Suppressor macrophage treated with lipopolysaccharide for 1 hour (primary cell): ENCODE measurements around the gene ATF1.

Experiments
- DNase-seq, 3 donors: peaks; one replicate each; pipeline ENCODE4 v3.0.0-alpha.2; 2020 to 2022

The ATF1 gene

DNA sequence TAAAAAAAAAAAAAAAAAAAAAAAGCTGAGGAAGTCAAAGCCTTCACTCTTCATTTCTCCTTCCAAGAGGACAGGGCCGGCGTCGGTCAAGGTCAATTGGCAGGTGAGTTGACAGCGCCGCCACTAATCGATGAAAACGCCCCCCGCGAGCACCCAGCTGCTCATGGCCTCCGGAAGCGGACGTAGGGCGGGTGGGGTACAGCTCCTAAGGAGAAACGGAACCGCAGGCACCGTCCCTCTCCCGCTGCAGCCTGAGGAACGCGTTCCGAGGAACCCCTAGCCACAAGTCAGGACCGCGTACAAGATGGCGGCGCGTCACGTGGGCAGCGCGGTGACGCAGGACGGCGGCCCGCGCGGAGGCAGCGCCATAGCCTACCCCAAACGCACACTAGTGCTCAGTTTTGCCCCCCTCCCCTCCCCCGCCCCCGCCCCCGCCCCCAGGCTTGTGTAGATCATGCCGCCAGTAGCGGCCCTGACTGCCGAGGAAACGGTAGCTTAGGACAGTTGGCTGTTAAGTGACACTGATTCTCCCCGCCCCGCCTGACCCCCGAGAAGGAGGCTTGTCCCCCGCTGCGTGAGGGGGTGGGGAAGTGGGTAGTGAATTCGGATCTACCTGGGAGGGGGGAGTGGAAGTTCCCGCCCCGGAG lies at the start of gene ATF1:
Gene ATF1 (plus strand): TSS at position 463 of the 647 bp plus-strand sequence. CDS start 16,045 bp downstream, outside the sequence.
- peak; percentile 95 to 96 (median 96) for DNase-seq

DNA sequence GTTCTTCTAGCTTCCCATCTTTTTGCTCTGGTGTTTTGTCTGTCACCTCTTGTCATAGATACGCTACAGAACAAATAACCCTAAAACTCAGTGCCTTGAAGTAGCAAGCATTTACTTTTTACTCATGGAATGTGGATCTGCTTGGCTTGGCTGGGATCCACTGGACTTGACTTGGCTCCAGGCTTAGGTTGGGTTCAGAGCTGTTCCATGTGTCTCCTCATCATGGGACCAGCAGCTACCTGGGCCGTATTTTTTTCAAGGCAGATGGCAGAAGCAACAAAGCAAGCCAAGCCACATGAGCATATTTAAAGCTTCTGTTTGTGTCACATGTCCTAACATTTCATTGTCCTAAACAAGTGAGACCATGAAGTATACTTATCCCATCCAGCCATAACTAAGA lies 48.7 kb upstream of the ATF1 start:
- DNase-seq = no peak

DNA sequence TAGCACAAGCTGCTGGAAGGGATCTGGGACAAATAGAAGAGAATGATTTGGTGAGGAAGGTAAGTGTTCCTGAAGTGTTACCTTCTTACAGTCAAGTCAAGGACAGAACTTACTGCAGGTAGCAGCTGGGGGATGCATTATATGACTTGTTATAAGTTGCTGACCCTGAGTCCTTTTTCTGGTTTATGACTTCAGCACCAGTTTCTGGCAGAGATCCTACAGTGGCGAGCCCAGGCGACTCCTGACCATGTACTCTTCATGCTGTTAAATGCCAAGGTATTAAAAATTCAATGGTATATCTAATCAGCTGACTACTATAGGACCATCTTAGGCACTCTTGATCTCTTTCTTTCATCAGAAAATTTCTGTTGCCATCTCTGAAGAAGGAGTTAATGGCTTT lies 45.1 kb upstream of the ATF1 start:
- DNase-seq = no peak

DNA sequence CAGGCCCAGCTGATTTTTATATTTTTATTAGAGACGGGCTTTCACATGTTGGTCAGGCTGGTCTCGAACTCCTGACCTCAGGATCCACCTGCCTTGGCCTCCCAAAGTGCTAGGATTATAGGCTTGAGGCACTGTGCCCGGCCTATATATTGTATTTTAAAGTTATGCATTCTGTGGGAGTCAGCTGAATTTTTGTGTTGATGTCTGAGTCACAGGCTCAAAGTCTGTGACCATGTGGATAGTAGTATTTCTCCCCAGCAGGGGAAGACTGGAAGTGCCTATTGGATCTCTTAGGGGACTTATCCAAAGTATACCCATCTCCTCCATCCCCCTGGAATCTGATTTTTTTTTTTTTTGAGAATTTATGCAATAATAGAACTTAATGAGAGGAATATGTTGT lies 43.8 kb upstream of the ATF1 start:
- DNase-seq = no peak

DNA sequence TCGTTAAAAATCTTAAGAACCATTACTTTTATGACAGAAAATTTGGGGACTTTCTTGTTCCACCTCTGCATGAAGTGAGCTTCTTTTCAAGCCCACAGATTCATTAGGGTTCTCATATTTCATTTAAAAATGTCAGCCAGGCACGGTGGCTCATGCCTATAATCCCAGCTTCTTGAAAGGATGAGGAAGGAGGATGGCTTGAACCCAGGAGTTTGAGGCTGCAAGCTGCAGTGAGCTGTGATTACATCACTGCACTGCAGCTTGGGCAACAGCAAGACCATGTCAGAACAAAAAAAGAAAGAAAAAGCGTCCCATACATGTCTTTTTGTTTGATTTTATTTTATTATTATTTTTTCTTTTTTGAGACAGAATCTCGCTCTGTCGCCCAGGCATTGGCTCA lies 43.4 kb upstream of the ATF1 start:
- DNase-seq = no peak

DNA sequence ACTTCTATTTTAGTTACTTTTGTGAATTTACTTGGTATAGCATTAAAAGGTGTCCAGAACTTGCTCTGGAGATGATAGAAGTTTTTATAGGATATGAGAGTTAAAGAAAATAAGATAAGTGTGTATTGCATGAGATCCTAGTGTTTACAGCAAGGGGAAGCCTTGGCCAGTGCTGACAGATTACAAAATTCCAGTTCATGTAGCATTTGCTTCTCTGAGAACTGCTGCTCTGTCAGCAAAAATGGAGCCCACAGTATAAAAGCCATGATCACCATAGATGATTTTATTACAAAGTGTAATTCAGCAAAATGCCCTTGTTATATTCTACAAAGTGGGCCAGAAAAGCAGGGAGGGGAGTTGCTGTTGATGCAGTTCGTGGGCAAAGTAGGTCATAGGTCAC lies 40.0 kb upstream of the ATF1 start:
- no peak for DNase-seq

DNA sequence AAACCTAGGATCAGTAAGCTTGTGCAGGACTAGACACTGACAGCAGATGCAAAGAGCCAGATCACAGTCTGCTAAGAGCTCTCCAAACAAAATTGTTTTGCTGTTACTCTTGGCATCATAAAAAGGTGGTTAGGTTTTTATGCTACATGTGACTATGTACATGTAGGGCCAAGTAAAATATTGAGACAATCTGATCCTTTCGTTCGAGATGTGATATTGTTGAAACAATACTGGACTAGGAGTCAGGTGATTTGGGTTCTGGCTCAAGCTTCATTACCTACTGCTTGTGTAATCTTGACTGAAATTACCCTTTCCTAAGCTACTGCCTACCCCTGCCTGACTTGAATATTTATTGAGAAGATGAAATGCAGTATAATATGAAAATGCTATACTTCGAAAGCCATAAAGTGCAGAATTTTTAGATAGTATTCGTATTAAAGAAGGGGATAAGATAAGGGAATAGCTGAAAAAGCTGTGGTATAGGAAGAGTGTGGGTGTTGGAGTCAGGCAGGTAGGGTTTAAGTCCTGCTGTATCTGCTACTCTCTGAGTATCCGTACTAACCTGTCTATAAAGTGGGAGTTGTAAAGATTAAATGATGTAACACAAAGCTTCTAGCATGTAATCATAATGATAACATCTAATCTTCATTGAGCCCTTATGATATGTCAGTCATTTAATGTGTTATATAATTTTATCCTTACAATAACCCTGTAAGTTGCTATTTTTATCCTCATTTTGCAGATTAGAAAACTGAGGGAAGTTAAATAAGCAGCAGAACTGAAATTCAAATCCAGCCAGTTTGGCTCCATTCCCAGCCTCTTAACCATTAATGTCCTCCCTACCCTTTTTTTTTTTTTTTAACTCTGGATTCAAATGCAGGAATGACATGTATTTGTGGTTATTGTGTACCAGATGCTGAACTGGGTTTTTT lies 38.6 kb upstream of the ATF1 start:
- DNase-seq = no peak

DNA sequence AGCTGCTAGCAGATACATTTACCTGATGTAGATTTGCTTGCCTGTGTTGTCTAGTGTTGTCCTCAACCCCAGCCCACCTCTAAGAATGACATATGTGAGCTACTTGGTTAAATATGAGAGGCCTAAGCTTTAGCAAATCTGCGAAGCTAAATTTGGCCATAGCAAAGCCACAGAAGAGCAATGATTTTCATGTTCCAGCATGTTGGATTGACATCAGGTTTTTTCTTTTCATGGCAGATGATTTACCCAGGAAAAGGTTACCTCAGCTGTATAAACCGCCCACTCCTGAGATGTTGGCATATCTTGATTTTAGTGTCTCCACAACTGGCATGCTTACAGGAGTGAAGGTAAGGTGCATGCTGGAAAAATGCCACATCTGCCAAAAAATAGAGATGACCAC lies 36.4 kb upstream of the ATF1 start:
- DNase-seq = no peak

DNA sequence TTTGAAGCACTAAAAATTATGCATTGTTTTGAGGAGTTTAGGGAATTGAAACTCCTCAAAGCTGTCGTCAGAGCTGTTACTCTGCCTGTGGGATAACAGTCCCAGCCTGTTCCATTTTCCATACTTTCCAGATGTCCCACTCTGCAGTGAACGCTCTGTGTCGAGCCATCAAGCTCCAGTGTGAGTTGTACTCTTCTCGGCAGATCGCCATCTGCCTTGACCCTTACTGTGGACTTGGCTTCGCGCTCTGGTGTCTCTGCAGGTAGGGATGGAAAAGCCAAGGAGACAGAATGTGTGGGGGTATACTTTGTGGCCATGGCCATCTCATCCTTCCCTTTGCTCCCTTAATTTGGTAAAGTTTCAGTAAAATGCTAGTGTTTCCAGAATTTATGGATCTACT lies 35.5 kb upstream of the ATF1 start:
- DNase-seq = no peak

DNA sequence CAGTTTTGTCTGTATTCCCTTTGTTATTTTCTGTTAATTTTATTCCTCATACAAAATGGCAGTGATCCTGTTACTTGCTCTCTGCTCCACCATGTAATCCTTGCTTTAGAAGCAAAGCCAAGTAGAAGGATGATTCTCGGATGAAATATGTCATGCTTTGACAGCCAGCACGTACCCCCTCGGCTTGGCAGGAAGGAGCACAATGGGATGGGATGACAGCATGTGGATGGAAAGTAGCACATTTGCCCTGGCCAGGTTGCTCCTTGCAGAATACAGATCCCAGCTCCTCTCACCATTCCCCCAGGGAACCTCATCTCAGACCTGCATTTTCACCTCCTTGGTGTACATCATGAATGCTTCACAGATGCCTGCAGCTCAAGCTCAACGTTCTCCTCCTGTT lies 35.1 kb upstream of the ATF1 start:
- DNase-seq = no peak

DNA sequence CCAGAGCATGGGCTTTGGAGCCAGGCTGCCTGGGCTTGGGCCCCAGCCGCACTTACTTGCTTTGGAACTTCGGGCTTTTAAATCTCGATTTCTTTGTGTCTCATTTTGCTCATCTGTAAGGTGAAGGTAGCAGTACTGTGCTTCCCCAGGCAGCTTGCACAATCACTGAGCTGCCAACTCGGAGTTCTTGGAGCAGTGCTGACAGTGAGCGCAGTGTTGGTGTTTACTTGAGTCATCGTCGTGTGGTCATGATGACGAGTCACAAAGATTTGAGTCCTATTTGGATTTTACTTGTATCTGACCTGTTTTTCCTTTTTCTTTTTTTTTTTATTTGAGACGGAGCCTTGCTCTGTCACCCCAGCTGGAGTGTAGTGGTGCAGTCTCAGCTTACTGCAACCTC lies 31.3 kb upstream of the ATF1 start:
- peak; percentile 51 to 73 (median 61) for DNase-seq

DNA sequence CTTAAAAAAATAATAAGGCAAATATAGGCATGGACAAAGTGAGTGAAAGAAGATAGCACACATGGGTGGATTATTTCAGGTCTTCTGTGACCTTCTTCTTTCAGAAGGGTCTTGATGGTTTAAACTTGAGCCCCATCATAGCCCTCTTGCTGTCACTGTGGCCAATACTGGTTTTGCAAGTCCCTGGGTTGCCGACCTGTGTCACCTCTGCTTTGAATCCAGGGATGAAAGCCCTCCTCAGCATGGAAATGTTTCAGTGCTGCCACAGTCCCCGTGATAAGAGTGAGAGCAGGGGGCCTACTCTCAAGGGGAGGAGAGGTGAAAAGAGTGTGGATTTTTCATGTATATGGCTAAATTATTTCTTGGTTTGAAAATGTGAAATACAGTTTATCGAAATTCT lies 30.2 kb upstream of the ATF1 start:
- no peak for DNase-seq

DNA sequence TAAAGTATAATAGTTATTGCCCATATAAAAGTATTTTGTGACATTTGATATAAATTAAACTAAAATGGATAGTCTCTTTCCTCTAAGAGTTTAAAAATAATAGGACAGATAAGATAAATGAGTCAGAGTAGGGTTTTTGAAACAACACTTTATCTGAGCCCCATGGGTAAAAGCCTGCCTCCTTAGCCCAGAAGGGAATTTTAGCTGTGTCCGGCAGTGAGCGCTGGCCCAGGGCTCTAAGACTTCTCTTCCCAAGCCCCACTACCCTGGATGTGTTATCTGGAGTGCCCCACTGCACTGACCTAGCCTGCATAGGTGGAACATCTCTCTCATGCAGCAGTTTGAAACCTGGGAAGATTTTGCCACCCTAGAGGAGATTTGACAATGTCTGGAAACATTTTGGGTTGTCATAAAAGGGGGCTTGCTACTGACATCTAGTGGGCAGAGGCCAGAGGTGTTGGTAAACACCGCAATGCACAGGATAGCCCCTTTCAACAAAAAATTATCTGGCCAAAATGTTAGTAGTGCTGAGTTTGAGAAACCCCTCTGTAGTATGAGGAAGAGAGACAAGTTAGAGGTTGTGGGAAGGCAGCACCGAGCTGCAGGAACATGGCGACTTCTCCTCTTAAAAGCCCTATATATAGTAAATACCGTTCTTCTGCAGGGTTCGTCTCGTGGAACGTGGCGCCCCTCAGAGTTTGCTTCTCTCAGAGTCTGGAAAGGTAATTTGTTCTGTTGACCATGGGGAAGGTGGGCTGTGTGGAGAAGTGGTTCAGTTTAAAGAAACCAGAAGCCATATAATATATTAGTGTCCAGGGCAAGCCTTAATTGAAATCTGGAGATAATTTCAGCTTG lies 29.3 kb upstream of the ATF1 start:
- DNase-seq = peak; percentile 29 to 36 (median 34)

DNA sequence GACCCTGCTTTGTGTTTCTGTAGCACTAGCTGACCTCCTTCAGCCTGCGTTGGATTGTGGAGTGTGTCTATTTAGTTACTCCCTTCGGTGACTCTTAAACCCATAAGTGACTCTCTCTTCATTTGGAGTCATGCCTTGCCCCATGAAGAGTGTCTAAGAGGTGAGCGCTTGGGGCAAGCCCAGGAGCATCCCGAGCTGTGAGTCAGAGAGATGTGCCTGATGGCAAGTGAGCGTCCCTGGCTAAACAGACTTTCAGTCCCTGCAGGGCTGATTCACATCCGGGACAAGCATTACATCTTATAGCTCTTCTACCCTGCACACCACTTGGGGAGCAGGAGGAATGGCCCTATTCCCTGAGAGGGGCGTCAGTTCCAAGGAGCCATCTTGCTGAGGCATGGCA lies 24.3 kb upstream of the ATF1 start:
- no peak for DNase-seq

DNA sequence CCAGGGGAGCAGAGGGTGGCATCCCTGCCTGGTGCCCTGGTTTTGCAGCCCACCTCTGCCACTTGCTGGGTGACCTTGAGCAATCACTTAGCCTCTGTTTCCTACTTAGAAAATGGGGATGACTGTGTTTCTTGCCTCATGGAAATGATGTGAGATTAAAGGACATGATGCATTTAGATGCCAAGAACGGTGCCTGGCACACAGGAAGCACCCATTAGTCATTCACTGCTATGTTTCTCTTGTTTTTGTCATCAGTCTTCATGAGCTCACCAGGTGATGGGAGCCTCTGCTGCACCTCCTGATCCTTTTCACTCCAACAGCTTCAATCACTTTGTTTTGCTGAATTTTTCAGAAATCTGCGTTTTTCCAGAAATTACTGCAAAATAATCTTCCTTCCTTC lies 23.6 kb upstream of the ATF1 start:
- DNase-seq = peak in 2 of 3 donors; percentile 10 to 40

DNA sequence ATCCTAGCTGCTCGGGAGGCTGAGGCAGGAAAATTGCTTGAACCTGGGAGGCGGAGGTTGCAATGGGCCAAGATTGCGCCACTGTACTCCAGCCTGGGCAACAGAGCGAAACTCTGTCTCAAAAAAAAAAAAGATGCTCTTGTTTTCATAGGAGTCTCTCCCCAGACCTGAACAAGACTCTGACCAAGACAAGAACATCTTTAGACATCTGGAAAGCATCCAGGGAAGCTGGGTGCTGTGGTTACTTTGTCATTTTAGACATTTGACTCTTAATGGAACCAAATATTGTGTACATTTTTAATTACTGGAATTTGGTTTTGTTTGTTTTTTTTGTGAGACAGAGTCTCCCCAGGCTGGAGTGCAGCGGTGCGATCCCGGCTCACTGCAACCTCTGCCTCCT lies 21.1 kb upstream of the ATF1 start:
- no peak for DNase-seq

DNA sequence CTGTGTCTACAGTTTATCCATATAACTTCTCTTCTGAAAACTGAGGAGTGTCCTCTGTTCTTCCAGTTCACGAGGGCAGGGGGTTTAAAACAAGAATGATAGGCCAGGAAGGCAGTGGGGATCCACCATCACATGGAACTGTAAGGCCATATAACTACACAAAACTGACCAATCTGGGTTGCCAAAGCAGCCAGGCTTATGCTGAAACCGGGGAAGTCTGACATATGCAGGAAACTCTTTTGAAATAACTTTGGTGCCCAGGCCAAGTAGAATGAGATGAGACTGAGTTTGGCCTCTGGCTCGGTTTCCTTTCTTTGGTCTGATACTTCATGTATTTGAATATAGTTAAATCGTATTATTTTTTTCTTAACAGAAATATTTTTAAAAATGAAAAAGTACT lies 18.0 kb upstream of the ATF1 start:
- peak; percentile 79 to 86 (median 86) for DNase-seq

DNA sequence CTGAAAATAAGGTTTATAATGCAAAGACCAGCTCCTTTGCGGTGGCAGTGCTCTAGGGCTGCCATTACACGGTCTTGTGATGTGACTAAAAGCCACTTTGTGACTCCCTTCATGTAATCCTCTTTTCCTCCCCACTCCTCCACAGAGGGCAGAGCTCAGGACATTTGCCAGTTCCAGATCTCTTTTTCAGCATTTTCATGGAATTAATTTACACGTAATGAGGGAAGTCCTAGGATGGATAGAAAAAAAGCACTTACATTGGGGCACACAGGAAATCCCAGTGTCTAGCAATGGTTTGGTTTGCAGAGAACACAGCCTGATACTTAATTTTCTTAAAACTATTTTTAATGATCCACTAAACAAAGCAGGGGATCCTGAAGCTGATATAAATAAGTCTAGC lies 17.5 kb upstream of the ATF1 start:
- peak; percentile 43 to 59 (median 46) for DNase-seq

DNA sequence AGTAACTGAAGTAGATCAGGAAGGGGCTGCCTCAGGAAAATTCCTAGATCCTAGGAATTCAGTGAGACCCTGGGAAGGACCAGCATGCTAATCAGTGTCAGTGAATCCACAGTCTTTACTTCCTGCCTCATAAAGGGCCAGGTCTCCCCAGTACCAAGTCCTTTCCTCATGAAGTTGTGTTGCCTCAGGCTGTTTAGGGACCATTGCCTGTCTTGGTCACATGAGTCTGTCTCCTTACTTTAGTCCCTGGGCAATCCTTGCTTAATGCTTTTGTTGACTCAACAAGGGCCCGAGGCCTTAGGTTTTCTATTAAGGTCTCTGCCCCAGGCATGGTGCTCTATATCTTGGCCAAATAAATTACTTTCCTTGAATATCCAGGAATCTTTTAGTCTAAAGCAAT lies 16.1 kb upstream of the ATF1 start:
- DNase-seq = no peak

DNA sequence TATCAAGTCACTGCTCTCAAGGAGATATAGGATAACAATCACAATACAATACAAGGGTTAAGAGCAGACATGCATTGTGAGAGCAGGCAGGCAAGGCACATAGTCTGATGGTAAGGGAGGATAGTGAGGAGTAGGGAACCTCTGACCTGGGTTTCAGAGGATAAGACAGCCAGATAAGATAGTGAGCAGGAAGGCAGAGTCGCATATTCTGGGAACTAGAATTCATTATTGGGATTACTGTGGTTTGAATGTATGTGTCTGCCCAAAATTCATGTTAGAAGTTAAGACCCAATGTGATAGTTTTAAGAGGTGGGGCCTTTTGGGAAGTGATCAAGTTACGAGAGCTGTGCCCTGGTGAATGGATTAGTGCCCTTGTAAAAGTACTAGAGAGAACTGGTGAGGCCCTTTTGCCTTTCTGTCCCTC lies 14.4 kb upstream of the ATF1 start:
- DNase-seq = no peak

DNA sequence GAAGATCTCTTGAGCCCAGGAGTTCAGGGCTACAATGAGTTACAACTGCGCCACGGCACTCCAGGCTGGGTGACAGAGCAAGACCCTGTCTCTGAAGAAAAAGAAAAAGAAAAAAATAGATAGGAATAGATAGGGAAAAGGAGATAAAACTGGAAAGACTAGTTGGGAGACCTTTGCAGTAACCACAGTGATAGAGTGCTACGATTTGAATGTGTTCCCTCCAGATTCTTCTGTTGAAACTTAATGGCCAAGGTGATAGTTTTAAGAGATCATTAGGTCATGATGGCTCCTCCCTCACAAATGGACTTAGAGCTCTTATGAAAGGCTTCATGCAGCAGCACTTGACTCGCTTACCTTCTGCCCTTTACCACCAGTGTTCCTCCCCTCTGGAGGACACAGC lies 13.5 kb upstream of the ATF1 start:
- DNase-seq = no peak

DNA sequence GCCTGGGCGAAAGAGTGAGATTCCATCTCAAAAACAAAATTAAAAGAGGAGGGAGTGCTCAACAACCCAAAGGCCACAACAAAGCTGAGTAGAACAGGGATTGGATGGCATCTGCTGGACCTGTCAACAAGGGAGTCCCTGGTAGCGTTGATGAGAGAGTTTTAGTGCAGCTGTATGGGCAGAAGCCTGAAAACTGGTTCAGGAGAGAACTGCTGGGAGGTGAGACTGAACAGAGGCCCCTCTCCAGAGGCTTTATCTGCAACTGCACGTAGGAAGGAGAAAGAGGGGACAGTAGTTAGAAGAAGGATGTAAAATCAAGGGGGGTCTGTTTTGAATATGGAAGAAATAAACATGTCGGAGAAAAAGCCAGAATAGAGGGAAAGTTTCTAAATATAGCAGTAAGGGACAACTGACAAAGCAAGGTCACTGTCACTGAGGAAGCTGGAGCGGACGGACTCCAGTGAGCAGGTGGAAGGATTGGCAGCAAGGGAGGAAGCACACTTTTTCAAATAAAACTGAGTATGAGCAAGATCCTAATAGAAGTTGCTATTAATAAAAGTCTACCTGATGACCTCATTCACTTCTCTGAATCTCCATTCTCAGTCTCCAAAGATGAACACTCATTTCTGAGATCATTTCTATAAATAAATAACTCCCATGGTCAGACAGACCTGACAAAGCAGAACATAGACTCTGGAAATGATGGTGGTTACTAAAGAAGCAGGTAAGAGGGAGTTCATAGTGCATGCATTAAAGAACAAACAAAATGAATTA lies 11.8 kb upstream of the ATF1 start:
- DNase-seq = peak; percentile 29 to 76 (median 60)
